Vagina (tissue), 2 donors: ENCODE data around the gene DERL3. TPM values are rescaled to one million over a fixed set of nuclear protein-coding genes. Genes with fewer than 3 reads are reported as not detected.
A peak's percentile ranks its signal among the peaks of the same experiment; 100 is the strongest.

Experiments used
- DNase-seq, 2 donors: peaks; one replicate each; pipeline ENCODE4 v3.0.0-alpha.2; 2017; ENCODE audit errors: extremely low spot score in 2 of 2
- H3K27ac ChIP-seq: fragments of 200-600 bp; sonication (generic); one replicate; pipeline ENCODE4 v1.5.1; 2019
- H3K27me3 ChIP-seq: fragments of 200-600 bp; sonication (generic); one replicate; pipeline ENCODE4 v1.5.1; 2019
- H3K36me3 ChIP-seq, 2 donors: fragments of 200-600 bp; sonication (generic); one replicate each; pipeline ENCODE4 v1.5.1; 2017 to 2019
- H3K4me1 ChIP-seq: fragments of 200-600 bp; sonication (generic); one replicate; pipeline ENCODE4 v1.5.1; 2019
- H3K4me3 ChIP-seq, 2 donors: fragments of 200-600 bp; sonication (generic); 1 replicate in 1 of 2; 2 replicates in 1 of 2; pipeline ENCODE4 v1.5.1; 2016 to 2019
- H3K9me3 ChIP-seq: fragments of 200-600 bp; sonication (generic); one replicate; pipeline ENCODE4 v1.5.1; 2019
- POLR2A ChIP-seq, 2 donors: fragments of 450-650 bp; IDR thresholded peaks; one replicate each; pipeline ENCODE4 v1.6.1; 2017; ENCODE audit warnings: antibody characterized with exemption in 2 of 2, mild to moderate bottlenecking in 2 of 2, moderate library complexity in 2 of 2
- POLR2AphosphoS5 ChIP-seq, 2 donors: sonication (generic); formaldehyde crosslinking; IDR thresholded peaks; one replicate each; pipeline ENCODE4 v1.9.0; 2017; ENCODE audit warnings: antibody characterized with exemption in 2 of 2, mild to moderate bottlenecking in 2 of 2, low read depth in 1 of 2; ENCODE audit not compliant: insufficient read depth in 1 of 2
- intact Hi-C: fragments of 100-400 bp; cut with DNase I; formaldehyde crosslinking; loops from one replicate; pipeline ENCODE4 v1.15.1; 2023
- total RNA-seq: library from RNA; depleted of rRNA; stranded (reverse); fragments of >200 nt; gene quantifications from one replicate; pipeline ENCODE4 v1.2.3, GENCODE V29; 2016
- TF ChIP-seq, protein P1 (sequence below), 3 experiments: fragments of 450-650 bp in 2 of 3; fragments of 200-600 bp in 1 of 3; sonication (generic) in 1 of 3; IDR thresholded peaks; one replicate each; pipeline ENCODE4 v1.5.1; 2017 to 2019; ENCODE audit warnings: antibody characterized with exemption in 3 of 3, mild to moderate bottlenecking in 2 of 3, moderate library complexity in 2 of 3

The DERL3 gene
- total RNA-seq, 1 donor from 2014 or later: 0.25 TPM

- no peak for DNase-seq
- Histone ChIP-seq H3K27ac (no peak overlapping the region), H3K9me3 (no peaks in the 10 kb centered on the region), H3K4me3 (no peak overlapping the region), H3K4me1 (peaks cover 47% of the 10 kb centered on the region), H3K36me3 (no peaks in the 10 kb centered on the region), H3K27me3 (no peaks in the 10 kb centered on the region)
- TF ChIP-seq POLR2A (IDR thresholded peaks at IDR 0.05) (no peak), POLR2AphosphoS5 (IDR thresholded peaks at IDR 0.05; ENCODE audit: insufficient read depth in 1 of 2, low read depth in 1 of 2) (no peak)
- TF ChIP-seq, protein P1, sequence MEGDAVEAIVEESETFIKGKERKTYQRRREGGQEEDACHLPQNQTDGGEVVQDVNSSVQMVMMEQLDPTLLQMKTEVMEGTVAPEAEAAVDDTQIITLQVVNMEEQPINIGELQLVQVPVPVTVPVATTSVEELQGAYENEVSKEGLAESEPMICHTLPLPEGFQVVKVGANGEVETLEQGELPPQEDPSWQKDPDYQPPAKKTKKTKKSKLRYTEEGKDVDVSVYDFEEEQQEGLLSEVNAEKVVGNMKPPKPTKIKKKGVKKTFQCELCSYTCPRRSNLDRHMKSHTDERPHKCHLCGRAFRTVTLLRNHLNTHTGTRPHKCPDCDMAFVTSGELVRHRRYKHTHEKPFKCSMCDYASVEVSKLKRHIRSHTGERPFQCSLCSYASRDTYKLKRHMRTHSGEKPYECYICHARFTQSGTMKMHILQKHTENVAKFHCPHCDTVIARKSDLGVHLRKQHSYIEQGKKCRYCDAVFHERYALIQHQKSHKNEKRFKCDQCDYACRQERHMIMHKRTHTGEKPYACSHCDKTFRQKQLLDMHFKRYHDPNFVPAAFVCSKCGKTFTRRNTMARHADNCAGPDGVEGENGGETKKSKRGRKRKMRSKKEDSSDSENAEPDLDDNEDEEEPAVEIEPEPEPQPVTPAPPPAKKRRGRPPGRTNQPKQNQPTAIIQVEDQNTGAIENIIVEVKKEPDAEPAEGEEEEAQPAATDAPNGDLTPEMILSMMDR (IDR thresholded peaks at IDR 0.05): no peak
- intact Hi-C loops: loop anchor here (5.0 to 10.0 kb wide), 2 partner anchors 80 to 293 kb away; partner anchors contain the start of gene CHCHD10
These were observed 8.6 kb upstream of the DERL3 start for GRCh38 chr22:23847310-23847920.

- intact Hi-C loops: loop anchor here (5.0 to 10.0 kb wide), 2 partner anchors 79 to 291 kb away; partner anchors contain the start of gene CHCHD10
- no peaks in the 10 kb centered on the region for H3K9me3 ChIP-seq
- no peak for DNase-seq
- no peaks in the 10 kb centered on the region for H3K36me3 ChIP-seq
- H3K4me3 ChIP-seq: no peak overlapping the region
- peaks cover 47% of the 10 kb centered on the region for H3K4me1 ChIP-seq
- peak overlapping the region; percentile 30 for H3K27ac ChIP-seq
- H3K27me3 ChIP-seq: no peaks in the 10 kb centered on the region
- TF ChIP-seq, protein P1 (IDR thresholded peaks at IDR 0.05): no peak
- TF ChIP-seq POLR2AphosphoS5 (IDR thresholded peaks at IDR 0.05; ENCODE audit: insufficient read depth in 1 of 2, low read depth in 1 of 2): no peak
- no peak for TF ChIP-seq POLR2A (IDR thresholded peaks at IDR 0.05)
These were observed 7.3 kb upstream of the DERL3 start for GRCh38 chr22:23846081-23846469.

- intact Hi-C loops: loop anchor here (5.0 to 10.0 kb wide), 2 partner anchors 78 to 291 kb away; partner anchors contain the start of gene CHCHD10
- Histone ChIP-seq H3K36me3 (no peaks in the 10 kb centered on the region), H3K4me1 (peaks cover 47% of the 10 kb centered on the region), H3K27me3 (no peaks in the 10 kb centered on the region), H3K4me3 (no peak overlapping the region), H3K27ac (peak overlapping the region; percentile 30), H3K9me3 (no peaks in the 10 kb centered on the region)
- no peak for DNase-seq
- TF ChIP-seq, protein P1 (IDR thresholded peaks at IDR 0.05): no peak
- TF ChIP-seq POLR2A (IDR thresholded peaks at IDR 0.05) (no peak), POLR2AphosphoS5 (IDR thresholded peaks at IDR 0.05; ENCODE audit: insufficient read depth in 1 of 2, low read depth in 1 of 2) (no peak)
These were observed 6.7 kb upstream of the DERL3 start for GRCh38 chr22:23845265-23846080.

GRCh38 chr22:23844739-23845202, 6.0 kb upstream of the DERL3 start:
- intact Hi-C loops: loop anchor here (5.0 to 10.0 kb wide), 2 partner anchors 77 to 290 kb away; partner anchors contain the start of gene CHCHD10
- no peaks in the 10 kb centered on the region for H3K36me3 ChIP-seq
- no peaks in the 10 kb centered on the region for H3K27me3 ChIP-seq
- no peaks in the 10 kb centered on the region for H3K9me3 ChIP-seq
- no peak overlapping the region for H3K4me3 ChIP-seq
- H3K4me1 ChIP-seq: peaks cover 46% of the 10 kb centered on the region
- TF ChIP-seq, protein P1 (IDR thresholded peaks at IDR 0.05): no peak
- no peak for TF ChIP-seq POLR2A (IDR thresholded peaks at IDR 0.05)
- no peak for TF ChIP-seq POLR2AphosphoS5 (IDR thresholded peaks at IDR 0.05; ENCODE audit: insufficient read depth in 1 of 2, low read depth in 1 of 2)
- peak overlapping the region; percentile 30 for H3K27ac ChIP-seq
- no peak for DNase-seq
